ENCODE results near the gene GCSAM.

The GCSAM gene

DNA sequence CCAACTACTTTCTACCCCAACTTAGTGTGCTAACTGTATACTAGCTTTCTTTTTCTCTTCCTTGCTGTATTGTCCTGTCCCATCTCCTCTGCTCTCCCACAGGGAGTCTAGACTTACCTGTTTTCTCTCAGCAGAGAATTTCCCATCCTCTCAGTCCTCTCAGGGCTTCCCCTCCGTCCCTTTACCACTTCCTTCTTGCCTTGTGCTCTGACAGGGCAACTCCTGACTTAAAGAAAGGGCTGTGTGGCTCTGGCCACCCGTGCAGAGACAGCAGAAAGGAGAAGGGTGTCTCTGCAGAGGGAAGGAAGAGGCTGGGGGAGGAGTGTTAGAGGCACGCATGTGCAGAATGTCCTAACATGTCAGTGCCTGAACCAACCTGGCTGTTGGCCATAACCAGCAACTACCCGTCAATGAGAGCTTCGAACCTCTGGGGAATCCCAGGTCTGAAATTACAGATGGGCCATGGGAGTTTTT lies at the start of gene GCSAM:
GCSAM (minus strand) TSS at position 274 of the 474 bp plus-strand sequence; CDS start at position 146, 128 bp downstream.
- peak; percentile 79 for DNase-seq (ENCODE audit: low spot score)

- no peak for DNase-seq (ENCODE audit: low spot score)
Measured at GRCh38 chr3:112175646-112176045, 42.6 kb upstream of the GCSAM start.

GRCh38 chr3:112175037-112175436 lies 42.0 kb upstream of the GCSAM start:
- no peak for DNase-seq (ENCODE audit: low spot score)

DNA sequence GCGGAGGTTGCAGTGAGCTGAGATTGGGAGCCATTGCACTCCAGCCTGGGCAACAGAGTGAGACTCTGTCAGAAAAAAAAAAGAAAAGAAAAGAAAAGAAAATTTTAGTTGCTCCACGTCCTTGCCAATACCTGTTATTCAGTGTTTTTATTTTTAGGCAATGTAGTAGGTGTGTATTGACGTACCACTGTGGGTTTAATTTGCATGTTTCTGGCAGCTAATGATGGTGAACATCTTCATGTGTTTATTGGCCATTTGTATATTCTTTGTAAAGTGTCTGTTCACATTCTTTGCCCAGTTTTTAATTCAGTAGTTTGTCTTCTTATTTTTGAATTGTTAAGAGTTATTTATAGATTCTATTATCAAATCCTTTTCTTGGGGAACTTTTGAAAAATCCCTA lies 38.1 kb upstream of the GCSAM start:
- no peak for DNase-seq (ENCODE audit: low spot score)

GRCh38 chr3:112170046-112170445 lies 37.0 kb upstream of the GCSAM start:
- DNase-seq (ENCODE audit: low spot score): no peak

- no peak for DNase-seq (ENCODE audit: low spot score)
Measured at GRCh38 chr3:112167758-112168157, 34.7 kb upstream of the GCSAM start.

DNA sequence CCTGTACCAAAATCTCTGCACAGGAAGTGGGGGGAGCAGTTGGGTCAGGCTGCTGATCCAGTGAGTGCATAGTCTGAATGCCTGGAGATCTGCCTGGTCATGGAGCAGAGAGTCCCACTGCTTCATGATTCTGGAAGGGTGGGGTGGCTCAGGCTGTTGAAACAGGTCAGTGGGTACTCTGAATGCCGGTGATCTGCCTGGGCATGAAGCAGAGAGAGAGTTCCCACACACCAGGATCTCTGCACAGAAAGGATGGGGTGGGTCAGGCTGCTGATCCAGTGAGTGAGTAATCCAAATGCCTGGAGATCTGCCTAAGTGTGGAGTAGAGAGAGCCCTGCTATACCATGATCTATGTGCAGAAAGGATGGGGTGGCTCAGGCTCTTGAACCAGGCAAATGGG lies 16.1 kb upstream of the GCSAM start:
- DNase-seq (ENCODE audit: low spot score): no peak

GRCh38 chr3:112143689-112144088 lies 10.6 kb upstream of the GCSAM start:
- DNase-seq (ENCODE audit: low spot score): no peak

DNA sequence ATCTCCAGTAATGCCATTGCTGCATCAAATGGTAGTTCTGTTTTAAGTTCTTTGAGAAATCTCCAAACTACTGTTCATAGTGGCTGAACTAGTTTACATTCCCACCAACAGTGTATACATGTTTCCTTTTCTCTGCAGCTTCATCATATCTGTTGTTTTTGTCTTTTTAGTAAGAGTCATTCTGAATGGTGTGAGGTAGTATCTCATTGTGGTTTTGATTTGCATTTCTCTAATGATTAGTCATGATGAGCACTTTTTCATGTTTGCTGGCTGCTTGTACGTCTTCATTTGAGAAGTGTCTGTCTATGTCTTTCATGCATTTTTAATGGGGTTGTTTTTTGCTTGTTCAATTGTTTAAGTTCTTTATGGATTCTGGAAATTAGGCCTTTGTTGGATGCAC lies 10.2 kb upstream of the GCSAM start:
- DNase-seq (ENCODE audit: low spot score): peak; percentile 15

- DNase-seq (ENCODE audit: low spot score): no peak
Measured at GRCh38 chr3:112141293-112141692, 8.2 kb upstream of the GCSAM start.

GRCh38 chr3:112140584-112140983 lies 7.5 kb upstream of the GCSAM start:
- no peak for DNase-seq (ENCODE audit: low spot score)

- no peak for DNase-seq (ENCODE audit: low spot score)
Measured at GRCh38 chr3:112138219-112138969, 5.3 kb upstream of the GCSAM start.

GRCh38 chr3:112137781-112138180 lies 4.7 kb upstream of the GCSAM start:
- DNase-seq (ENCODE audit: low spot score): no peak

DNA sequence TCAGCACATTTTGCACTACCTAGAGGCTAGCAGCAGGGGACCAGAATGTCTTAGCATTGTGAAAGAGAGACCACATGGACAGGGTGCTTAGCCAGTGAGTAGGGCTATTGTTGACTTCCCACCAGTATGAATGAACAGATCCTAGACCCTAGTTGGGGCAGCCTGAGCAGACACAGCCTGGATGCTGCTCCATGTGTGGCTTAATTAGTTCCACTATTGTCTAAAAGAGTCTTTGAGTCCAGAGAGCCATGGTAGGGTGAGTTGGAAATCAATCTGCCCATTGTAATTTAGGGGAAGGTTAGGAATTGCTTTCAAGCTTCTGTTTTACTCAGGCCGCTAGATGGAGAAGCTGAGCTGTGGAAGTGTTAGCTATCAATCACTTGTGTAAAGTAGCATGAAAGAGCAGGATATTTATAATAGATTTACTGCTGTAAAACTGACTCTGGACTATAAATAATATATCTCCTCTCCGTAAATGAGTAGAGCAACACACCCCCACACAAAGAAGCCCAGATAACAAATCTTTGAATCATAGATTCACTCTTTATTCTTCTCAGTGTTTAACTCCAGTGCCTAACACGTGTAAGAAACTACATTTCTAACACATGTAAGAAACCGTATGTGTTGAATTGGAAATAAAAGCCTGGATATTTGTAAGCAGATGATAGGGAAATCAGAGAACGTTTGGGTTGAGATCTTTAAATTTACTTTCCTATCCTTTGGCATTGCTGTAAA lies 4.1 kb upstream of the GCSAM start:
- peak; percentile 53 for DNase-seq (ENCODE audit: low spot score)

DNA sequence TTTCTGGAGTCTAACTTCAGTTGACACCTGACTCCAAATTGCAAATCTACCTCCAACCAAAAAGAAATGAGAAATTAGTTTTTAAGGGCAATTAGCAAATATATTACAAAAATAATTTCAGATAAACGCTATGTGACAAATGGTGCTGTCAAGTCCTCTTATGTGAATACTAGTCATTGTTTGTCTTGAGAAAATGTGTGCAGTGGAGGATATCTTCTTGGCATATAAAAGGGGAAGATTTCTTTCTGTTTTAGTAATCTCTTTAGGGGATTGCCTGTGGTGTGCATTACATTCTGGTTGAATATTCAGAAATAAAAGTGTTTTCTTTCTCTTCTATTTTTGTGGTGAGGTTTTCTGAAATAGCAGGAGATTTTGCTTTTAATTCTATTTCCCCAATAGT lies 3.0 kb upstream of the GCSAM start:
- no peak for DNase-seq (ENCODE audit: low spot score)

GRCh38 chr3:112134335-112135124 lies 1.5 kb upstream of the GCSAM start:
- peak; percentile 42 for DNase-seq (ENCODE audit: low spot score)

- DNase-seq (ENCODE audit: low spot score): no peak
Measured at GRCh38 chr3:112133626-112134334, 732 bp upstream of the GCSAM start.

GRCh38 chr3:112132554-112132953 lies 494 bp downstream of the GCSAM start:
- peak; percentile 13 for DNase-seq (ENCODE audit: low spot score)

- no peak for DNase-seq (ENCODE audit: low spot score)
Measured at GRCh38 chr3:112132088-112132487, 960 bp downstream of the GCSAM start.

- DNase-seq (ENCODE audit: low spot score): no peak
Measured at GRCh38 chr3:112131111-112131510, 1.9 kb downstream of the GCSAM start.

- DNase-seq (ENCODE audit: low spot score): no peak
Measured at GRCh38 chr3:112130638-112130993, 2.4 kb downstream of the GCSAM start.
